IPS-18a (cell line): ENCODE results near the gene HOXD10.

Source experiments
- H3K27ac ChIP-seq: one replicate; pipeline ENCODE4 v1.5.1; 2013; ENCODE audit warnings: low read length
- H3K27me3 ChIP-seq: one replicate; pipeline ENCODE4 v1.6.1; 2013; ENCODE audit warnings: mild to moderate bottlenecking, low read length; ENCODE audit not compliant: control insufficient read depth, insufficient read depth
- H3K36me3 ChIP-seq: one replicate; pipeline ENCODE4 v1.6.1; 2013; ENCODE audit warnings: low read depth, low read length; ENCODE audit not compliant: control insufficient read depth
- H3K4me1 ChIP-seq: one replicate; pipeline ENCODE4 v1.6.1; 2013; ENCODE audit warnings: low read depth, low read length; ENCODE audit not compliant: control insufficient read depth
- H3K4me3 ChIP-seq: one replicate; pipeline ENCODE4 v1.5.1; 2013; ENCODE audit warnings: low read length
- H3K9ac ChIP-seq: one replicate; pipeline ENCODE4 v1.6.1; 2013; ENCODE audit warnings: mild to moderate bottlenecking, low read length, moderate library complexity
- H3K9me3 ChIP-seq: one replicate; pipeline ENCODE4 v1.6.1; 2013; ENCODE audit warnings: low read depth, low read length; ENCODE audit not compliant: control insufficient read depth

The HOXD10 gene

DNA sequence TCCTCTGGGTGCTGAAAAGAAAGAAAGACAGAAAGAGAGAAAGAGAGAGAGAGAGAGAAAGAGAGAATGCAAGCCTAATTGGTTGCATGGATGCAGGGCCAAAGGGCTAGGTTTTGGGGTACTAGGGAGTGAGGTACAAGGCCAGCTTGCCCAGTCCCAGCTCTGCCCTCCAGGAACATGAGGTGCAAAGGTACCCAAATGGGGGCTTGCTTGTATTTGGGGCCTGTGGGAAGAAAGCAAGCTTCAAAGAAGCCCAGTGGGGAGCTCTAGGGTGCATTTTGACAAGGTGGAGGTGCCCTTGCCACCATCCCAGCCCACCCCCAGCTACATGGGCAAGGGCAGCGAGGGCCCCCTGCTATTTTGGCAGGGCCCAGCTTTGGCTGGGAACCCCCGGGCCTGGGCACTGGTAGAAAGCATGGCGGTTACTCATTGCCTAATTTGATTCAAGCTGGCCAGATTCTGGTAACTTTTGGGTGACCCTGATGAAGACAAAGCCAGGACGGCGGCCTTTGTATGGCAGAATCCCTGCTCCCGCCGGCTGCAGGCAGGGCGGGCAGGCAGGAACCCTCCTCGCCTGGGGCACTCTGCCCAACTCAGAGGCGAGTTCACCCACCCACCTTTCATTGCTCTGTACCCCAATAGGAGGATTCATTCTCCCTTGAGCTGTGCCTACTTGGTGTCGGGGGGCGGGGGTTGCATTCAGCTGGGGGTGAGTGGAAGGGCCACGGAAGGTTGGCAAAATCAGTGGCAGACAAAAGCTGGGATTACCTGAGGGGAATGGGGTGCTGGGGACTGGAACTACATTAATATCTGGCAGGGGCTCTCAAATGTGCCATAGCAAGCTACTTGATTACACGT is 34.2 kb downstream of the HOXD10 start:
- H3K36me3 ChIP-seq, result no peaks in the 10 kb centered on the region
- H3K9ac ChIP-seq, result no peak overlapping the region
- peaks cover 3% of the 10 kb centered on the region for H3K9me3 ChIP-seq
- peaks cover 100% of the 10 kb centered on the region for H3K27me3 ChIP-seq
- H3K27ac ChIP-seq, result no peak overlapping the region
- H3K4me1 ChIP-seq, result peaks cover 7% of the 10 kb centered on the region
- H3K4me3 ChIP-seq, result peak overlapping the region; percentile 17

DNA sequence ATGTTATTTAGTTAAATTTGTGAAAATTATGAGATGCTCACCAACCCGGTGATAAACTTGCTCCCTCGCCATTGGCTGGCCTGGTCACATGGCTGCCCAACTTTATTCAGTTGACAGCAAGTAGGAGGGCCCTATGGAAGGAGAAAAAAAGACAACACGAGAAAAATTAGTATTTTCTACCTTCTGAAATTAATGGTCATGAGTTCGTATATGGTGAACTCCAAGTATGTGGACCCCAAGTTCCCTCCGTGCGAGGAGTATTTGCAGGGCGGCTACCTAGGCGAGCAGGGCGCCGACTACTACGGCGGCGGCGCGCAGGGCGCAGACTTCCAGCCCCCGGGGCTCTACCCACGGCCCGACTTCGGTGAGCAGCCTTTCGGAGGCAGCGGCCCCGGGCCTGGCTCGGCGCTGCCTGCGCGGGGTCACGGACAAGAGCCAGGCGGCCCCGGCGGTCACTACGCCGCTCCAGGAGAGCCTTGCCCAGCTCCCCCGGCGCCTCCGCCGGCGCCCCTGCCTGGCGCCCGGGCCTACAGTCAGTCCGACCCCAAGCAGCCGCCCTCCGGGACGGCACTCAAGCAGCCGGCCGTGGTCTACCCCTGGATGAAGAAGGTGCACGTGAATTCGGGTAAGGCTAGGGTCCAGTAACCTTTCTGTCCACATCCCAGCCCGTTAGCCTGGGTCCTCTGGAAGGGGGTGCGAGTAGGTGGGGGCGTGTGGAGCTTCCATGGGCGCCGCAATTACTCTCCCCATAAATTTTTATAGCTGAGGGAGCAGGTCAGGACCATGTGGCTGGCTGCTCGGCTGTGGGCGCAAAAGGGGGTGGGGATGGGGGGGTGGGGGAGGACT is 35.1 kb downstream of the HOXD10 start, which contains the start of gene HOXD4:
Gene HOXD4, plus strand, starts transcription at position 109 of the 846 bp plus-strand sequence. Its CDS starts 84 bp downstream, at position 193.
- peak within 1 kb of the TSS; percentile 17 for H3K4me3 ChIP-seq
- H3K27ac ChIP-seq, result no peak within 1 kb of the TSS
- peaks cover 3% of the 10 kb centered on the region for H3K9me3 ChIP-seq
- peaks cover 7% of the 10 kb centered on the region for H3K4me1 ChIP-seq
- no peaks in the 10 kb centered on the region for H3K36me3 ChIP-seq
- H3K27me3 ChIP-seq, result peaks cover 100% of the 10 kb centered on the region
- H3K9ac ChIP-seq, result no peak within 1 kb of the TSS

DNA sequence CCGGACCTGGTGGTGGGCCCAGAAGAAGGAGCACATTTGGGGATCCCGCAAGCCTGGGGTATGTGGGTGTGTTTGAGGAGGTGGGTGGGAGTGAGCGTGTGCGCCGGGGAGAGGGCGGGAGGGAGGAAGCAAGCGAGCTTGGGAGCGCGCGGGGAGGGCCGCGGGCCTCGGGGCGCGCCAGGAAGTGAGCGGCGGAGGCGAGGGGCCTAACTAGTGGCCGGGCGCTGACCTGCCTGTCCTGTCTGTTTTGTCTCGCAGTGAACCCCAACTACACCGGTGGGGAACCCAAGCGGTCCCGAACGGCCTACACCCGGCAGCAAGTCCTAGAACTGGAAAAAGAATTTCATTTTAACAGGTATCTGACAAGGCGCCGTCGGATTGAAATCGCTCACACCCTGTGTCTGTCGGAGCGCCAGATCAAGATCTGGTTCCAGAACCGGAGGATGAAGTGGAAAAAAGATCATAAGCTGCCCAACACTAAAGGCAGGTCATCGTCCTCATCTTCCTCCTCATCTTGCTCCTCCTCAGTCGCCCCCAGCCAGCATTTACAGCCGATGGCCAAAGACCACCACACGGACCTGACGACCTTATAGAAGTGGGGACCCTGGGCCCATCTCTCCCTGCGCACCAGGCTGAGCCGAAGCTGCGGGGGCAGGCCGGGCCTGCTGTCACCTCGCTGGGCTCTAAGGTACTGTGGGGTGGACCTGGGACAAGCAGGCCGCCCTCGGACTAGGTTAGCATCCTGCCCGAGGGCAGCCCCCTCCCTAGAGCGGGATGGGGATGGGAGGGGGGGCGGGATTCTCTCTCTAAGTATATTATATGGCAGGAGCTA is 36.0 kb downstream of the HOXD10 start:
- peaks cover 7% of the 10 kb centered on the region for H3K4me1 ChIP-seq
- H3K4me3 ChIP-seq, result no peak overlapping the region
- H3K9me3 ChIP-seq, result peaks cover 3% of the 10 kb centered on the region
- H3K27me3 ChIP-seq, result peaks cover 100% of the 10 kb centered on the region
- H3K36me3 ChIP-seq, result no peaks in the 10 kb centered on the region
- no peak overlapping the region for H3K27ac ChIP-seq
- no peak overlapping the region for H3K9ac ChIP-seq

DNA sequence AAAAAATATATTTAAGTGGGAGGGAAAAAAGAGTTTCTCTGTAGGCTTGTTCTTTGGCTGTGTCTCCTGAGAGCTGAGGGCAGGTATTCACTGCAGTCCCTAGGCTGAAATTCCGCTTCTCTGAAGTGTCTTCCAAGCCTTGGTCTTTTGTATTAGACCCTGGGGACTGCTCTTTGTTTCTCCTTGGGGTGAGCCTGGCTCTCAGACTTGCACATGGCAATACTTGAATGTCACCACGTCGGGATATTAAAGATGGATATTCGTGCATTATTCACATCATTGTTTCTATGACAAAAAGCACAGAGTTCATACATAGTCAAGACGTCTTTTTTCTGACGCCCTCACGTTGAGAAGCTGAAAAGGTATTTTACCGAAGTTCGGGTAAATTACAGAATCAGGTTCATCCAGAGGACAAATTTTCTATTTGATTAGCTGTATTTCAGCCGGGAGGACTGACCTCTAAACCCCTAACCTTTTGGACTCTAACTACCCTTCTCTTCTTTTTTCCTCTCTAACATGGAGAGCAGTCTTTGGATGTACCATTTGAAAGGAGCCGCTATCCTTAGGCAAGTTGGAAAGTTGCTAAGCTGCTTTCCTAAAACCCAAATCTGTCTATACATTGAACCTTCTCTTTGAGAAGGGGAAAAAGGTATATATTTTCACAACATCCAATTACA is 38.1 kb downstream of the HOXD10 start:
- Histone ChIP-seq H3K27ac (no peak overlapping the region), H3K36me3 (no peaks in the 10 kb centered on the region), H3K4me1 (peaks cover 7% of the 10 kb centered on the region), H3K9me3 (peaks cover 3% of the 10 kb centered on the region), H3K27me3 (peaks cover 100% of the 10 kb centered on the region), H3K4me3 (no peak overlapping the region), H3K9ac (no peak overlapping the region)

DNA sequence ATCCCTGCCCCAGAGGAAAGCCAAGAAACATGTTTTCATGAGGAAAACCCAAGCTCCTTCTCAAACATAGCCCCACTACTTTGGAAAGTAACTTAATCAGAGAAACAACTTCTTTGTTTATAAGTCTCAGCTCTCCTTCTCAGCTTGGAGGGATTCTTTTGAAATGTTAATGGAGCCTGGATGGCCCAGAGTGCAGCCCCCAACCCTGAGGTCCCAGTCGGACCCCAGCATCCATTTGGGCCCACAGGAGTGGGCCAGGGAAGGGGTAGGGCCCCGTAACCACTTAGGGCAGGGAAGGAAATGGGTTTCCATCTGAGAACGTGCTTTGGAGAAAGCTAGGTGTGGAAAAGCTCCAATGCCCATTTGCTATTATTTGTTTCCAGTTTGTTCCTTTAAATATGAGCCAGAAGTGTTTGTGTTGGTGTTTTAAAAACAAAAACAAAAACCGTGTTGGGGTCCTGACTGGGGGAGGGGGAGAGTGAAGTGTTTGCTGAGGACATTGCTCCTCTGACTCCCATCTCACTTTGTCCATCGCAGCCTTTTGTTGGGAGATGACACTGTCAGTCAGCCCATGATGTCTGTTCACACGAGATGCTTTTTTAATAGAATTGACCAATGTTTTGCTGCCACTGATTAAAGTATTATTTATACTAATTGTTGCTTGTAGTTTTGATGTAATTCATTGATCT is 38.9 kb downstream of the HOXD10 start:
- Histone ChIP-seq H3K27me3 (peaks cover 100% of the 10 kb centered on the region), H3K4me1 (peaks cover 7% of the 10 kb centered on the region), H3K9ac (no peak overlapping the region), H3K4me3 (no peak overlapping the region), H3K9me3 (peaks cover 3% of the 10 kb centered on the region), H3K36me3 (no peaks in the 10 kb centered on the region), H3K27ac (no peak overlapping the region)

DNA sequence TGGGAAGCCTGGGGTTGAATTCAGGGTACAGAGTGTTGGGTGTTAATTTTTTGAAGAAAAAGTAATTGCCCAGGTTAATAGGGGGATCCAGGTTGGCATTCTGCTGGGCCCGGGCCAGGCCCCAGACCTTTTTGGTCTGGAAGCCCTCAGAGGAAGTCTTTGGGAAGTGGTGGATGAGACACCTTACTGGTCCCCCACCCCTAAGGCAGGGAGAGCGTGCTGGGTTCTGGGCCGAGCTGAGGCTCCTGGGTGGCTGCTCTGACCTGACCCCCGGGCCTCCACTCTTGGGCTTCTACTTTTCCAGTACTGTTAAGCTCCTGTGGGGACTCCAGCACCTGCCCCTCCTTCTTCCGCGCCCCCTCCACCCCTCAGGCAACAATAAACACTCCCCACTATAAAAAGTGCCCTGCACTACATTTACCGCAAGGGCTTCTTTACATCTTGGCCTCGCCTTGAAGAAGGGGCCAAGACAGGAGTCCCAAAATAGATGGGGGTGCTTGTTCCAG is 39.8 kb downstream of the HOXD10 start:
- Histone ChIP-seq H3K9ac (no peak overlapping the region), H3K9me3 (peaks cover 3% of the 10 kb centered on the region), H3K27ac (no peak overlapping the region), H3K27me3 (peaks cover 100% of the 10 kb centered on the region), H3K4me3 (no peak overlapping the region), H3K36me3 (no peaks in the 10 kb centered on the region), H3K4me1 (peaks cover 7% of the 10 kb centered on the region)

DNA sequence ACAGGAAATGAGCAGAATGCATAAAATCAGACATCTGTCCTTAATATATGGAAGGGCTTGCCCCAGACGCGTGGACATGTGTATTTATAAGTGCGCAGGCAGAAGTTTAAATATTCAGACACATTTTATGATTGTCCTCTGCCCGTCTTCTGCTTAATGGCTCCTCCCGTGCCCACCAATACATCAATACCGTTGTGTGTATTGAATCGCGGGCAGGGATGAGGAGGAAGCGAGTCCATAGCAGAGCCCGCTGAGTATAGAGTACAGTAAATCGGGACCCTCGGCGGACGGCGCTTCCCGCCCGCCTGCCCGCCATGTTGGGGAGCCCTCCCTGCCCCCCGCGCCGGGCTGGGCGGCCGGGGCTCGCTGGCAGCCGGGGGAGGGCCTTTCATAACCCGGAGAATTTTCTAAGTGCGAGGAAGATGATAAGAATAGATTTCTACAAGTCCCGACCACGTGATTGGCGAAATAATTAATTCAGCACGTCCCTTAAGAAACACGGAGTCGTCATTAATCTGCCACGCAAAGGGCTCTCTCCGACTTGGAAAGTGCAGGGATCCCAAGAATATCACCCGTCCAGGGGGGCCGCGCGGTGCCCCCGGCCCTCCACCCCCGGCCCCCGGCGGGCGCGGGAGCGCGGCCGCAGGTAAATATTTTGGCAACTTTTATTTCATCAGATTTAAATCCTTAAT is 40.4 kb downstream of the HOXD10 start, which contains the start of gene HOXD3:
Gene HOXD3, plus strand, starts transcription at position 501 of the 692 bp plus-strand sequence. CDS start 11,808 bp downstream, outside the sequence.
- H3K4me3 ChIP-seq, result no peak within 1 kb of the TSS
- no peak within 1 kb of the TSS for H3K9ac ChIP-seq
- H3K27me3 ChIP-seq, result peaks cover 100% of the 10 kb centered on the region

DNA sequence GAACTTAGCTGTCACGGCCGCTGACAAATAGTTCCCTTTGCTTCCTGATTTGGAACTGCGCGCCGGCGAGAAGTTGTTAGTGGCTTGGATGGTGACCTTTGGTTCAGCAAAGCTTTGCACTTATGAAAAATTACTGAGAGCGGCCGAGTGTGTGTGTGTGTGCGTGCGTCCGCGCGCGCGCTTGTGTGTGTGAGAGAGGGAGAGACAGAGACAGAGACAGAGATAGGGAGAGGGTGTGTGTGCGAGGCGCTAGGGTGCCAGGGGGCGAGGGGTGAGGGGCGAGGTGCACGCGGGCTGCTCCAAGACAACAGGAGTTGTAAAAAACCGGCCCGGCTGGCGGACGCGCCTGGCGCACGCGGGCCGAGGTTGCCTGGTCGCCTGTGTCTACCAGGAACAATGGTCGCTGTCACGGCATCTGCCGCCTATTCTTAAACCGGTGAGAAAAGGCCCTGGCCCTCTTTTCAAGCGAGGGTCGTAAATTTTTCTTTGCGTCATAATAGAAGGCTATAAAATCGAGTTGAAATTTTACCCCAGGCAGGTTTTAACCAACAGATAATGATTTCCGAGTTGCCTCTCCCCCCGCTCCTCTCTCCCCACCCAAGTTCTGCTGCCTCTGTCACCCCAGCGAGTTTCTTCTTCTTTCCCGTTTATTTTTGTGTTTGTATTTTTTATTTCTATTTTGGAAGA is 41.1 kb downstream of the HOXD10 start:
- Histone ChIP-seq H3K9me3 (peaks cover 3% of the 10 kb centered on the region), H3K4me3 (no peak overlapping the region), H3K36me3 (no peaks in the 10 kb centered on the region), H3K27me3 (peaks cover 100% of the 10 kb centered on the region), H3K27ac (no peak overlapping the region), H3K9ac (no peak overlapping the region), H3K4me1 (peaks cover 7% of the 10 kb centered on the region)

More for the DNA sequence above, 40.4 kb downstream of the HOXD10 start, which contains the start of gene HOXD3:
- H3K4me1 ChIP-seq, result peaks cover 7% of the 10 kb centered on the region
- H3K27ac ChIP-seq, result no peak within 1 kb of the TSS
- no peaks in the 10 kb centered on the region for H3K36me3 ChIP-seq
- peaks cover 3% of the 10 kb centered on the region for H3K9me3 ChIP-seq

DNA sequence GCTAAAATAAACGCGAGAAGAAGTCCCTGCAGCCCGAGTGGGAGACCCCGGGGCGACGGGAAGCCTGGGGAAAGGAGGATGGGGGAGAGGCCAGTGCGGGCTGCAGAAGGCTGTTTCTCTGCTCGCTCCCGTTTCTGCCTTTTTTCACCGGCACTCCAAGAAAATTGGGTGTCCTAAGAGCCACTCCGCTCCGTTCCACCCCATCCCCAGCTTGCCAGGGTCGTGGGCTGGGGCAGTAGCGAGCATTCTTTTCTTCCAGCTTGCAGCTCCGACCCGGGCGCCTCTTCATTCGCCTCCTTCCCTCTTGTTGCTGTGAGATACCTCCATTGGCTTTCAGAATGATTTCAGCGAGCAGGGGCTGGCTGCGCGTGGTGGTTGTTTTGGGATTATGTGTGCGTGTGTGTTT is 41.6 kb downstream of the HOXD10 start:
- Histone ChIP-seq H3K9me3 (peaks cover 3% of the 10 kb centered on the region), H3K9ac (no peak overlapping the region), H3K4me3 (no peak overlapping the region), H3K27ac (no peak overlapping the region), H3K36me3 (no peaks in the 10 kb centered on the region), H3K4me1 (peaks cover 7% of the 10 kb centered on the region), H3K27me3 (peaks cover 100% of the 10 kb centered on the region)
